AG10803 (cell line): ENCODE results near the gene TCF23.
"Not testable (repeated sequence)": the region's sequence is repeated elsewhere in the genome, so short reads cannot be mapped to it uniquely, and the experiment has no call there.

ENCODE experiments used
- DNase-seq: peaks from one replicate; pipeline ENCODE4 v3.0.0; 2010; ENCODE audit warnings: low read depth
- H3K4me3 ChIP-seq: 2 replicates; pipeline ENCODE4 v1.5.1; 2011; ENCODE audit warnings: mild to moderate bottlenecking, low read length, control low read depth
- CTCF ChIP-seq: conservative IDR thresholded peaks from 2 replicates; pipeline ENCODE4 v1.5.1; 2011; ENCODE audit warnings: mild to moderate bottlenecking, low read length, control low read depth, inconsistent platforms

Gene TCF23

GRCh38 chr2:27148801-27149439 is at the start of gene TCF23:
Gene TCF23 (plus strand): TSS chr2:27149004. CDS start chr2:27149134, 130 bp downstream.
- no peak for TF ChIP-seq CTCF
- no peak for DNase-seq
- H3K4me3 ChIP-seq = no peak within 1 kb of the TSS

GRCh38 chr2:27099334-27099955 is 49.4 kb upstream of the TCF23 start:
- TF ChIP-seq CTCF = no peak
- DNase-seq = no peak
- no peak overlapping the region for H3K4me3 ChIP-seq

GRCh38 chr2:27100036-27100435 is 48.8 kb upstream of the TCF23 start:
- no peak for TF ChIP-seq CTCF
- no peak for DNase-seq
- no peak overlapping the region for H3K4me3 ChIP-seq

- DNase-seq = no peak
- no peak for TF ChIP-seq CTCF
- no peak overlapping the region for H3K4me3 ChIP-seq
These were observed 46.5 kb upstream of the TCF23 start for GRCh38 chr2:27102329-27102728.

GRCh38 chr2:27105981-27106380 is 42.8 kb upstream of the TCF23 start:
- no peak for DNase-seq
- no peak for TF ChIP-seq CTCF
- H3K4me3 ChIP-seq = no peak overlapping the region

GRCh38 chr2:27108221-27108620 is 40.6 kb upstream of the TCF23 start:
- no peak overlapping the region for H3K4me3 ChIP-seq
- DNase-seq = no peak
- TF ChIP-seq CTCF = no peak

GRCh38 chr2:27109083-27109482 is 39.7 kb upstream of the TCF23 start:
- no peak for DNase-seq
- no peak for TF ChIP-seq CTCF
- H3K4me3 ChIP-seq = no peak overlapping the region

GRCh38 chr2:27110603-27111352 is 38.0 kb upstream of the TCF23 start:
- not testable (repeated sequence) for DNase-seq, H3K4me3 ChIP-seq

- not testable (repeated sequence) for H3K4me3 ChIP-seq, DNase-seq
These were observed 37.3 kb upstream of the TCF23 start for GRCh38 chr2:27111392-27112078.
